ENCODE data around the gene RAPGEF2. TPM values are rescaled to one million over a fixed set of nuclear protein-coding genes. Genes with fewer than 3 reads are reported as not detected.

The RAPGEF2 gene
- total and polyA plus RNA-seq, 2 experiments from 2014 or later, result 10.2 to 63.1 TPM

DNA sequence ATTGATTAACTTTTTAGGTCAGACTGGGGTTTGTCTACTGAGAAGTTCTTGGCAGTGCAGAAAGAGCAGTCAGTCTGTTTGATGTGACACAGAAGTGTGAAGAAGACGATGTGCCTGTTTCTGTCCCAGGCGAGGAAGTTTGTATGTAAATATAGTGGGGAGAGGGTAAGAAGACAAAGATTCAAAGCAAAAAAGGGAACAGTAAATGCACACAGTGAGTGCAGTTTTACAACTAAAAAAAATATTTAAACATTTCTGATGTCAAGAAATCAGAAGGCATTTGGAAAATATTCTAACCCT is 264.9 kb downstream of the RAPGEF2 start (continued):
- TF ChIP-seq ZNF114 (CRISPR knock-in tag; IDR thresholded peaks at IDR 0.05) (no peak), EZH2 (IDR thresholded peaks at IDR 0.05; ENCODE audit: low read depth, unreplicated experiment) (no peak), EZH2phosphoT487 (IDR thresholded peaks at IDR 0.05; ENCODE audit: unreplicated experiment) (no peak), POLR2AphosphoS5 (IDR thresholded peaks at IDR 0.05; ENCODE audit: low read depth) (no peak), JUNB (IDR thresholded peaks at IDR 0.05; ENCODE audit: unreplicated experiment) (no peak), ZNF331 (CRISPR knock-in tag; IDR thresholded peaks at IDR 0.05; ENCODE audit: low read depth) (no peak)
- TF ChIP-seq, protein P1, sequence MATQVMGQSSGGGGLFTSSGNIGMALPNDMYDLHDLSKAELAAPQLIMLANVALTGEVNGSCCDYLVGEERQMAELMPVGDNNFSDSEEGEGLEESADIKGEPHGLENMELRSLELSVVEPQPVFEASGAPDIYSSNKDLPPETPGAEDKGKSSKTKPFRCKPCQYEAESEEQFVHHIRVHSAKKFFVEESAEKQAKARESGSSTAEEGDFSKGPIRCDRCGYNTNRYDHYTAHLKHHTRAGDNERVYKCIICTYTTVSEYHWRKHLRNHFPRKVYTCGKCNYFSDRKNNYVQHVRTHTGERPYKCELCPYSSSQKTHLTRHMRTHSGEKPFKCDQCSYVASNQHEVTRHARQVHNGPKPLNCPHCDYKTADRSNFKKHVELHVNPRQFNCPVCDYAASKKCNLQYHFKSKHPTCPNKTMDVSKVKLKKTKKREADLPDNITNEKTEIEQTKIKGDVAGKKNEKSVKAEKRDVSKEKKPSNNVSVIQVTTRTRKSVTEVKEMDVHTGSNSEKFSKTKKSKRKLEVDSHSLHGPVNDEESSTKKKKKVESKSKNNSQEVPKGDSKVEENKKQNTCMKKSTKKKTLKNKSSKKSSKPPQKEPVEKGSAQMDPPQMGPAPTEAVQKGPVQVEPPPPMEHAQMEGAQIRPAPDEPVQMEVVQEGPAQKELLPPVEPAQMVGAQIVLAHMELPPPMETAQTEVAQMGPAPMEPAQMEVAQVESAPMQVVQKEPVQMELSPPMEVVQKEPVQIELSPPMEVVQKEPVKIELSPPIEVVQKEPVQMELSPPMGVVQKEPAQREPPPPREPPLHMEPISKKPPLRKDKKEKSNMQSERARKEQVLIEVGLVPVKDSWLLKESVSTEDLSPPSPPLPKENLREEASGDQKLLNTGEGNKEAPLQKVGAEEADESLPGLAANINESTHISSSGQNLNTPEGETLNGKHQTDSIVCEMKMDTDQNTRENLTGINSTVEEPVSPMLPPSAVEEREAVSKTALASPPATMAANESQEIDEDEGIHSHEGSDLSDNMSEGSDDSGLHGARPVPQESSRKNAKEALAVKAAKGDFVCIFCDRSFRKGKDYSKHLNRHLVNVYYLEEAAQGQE (IDR thresholded peaks at IDR 0.05; ENCODE audit: unreplicated experiment), result no peak
- TF ChIP-seq, protein P2, sequence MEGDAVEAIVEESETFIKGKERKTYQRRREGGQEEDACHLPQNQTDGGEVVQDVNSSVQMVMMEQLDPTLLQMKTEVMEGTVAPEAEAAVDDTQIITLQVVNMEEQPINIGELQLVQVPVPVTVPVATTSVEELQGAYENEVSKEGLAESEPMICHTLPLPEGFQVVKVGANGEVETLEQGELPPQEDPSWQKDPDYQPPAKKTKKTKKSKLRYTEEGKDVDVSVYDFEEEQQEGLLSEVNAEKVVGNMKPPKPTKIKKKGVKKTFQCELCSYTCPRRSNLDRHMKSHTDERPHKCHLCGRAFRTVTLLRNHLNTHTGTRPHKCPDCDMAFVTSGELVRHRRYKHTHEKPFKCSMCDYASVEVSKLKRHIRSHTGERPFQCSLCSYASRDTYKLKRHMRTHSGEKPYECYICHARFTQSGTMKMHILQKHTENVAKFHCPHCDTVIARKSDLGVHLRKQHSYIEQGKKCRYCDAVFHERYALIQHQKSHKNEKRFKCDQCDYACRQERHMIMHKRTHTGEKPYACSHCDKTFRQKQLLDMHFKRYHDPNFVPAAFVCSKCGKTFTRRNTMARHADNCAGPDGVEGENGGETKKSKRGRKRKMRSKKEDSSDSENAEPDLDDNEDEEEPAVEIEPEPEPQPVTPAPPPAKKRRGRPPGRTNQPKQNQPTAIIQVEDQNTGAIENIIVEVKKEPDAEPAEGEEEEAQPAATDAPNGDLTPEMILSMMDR (conservative IDR thresholded peaks at IDR 0.05; ENCODE audit: low read depth in 2 of 2), result no peak

DNA sequence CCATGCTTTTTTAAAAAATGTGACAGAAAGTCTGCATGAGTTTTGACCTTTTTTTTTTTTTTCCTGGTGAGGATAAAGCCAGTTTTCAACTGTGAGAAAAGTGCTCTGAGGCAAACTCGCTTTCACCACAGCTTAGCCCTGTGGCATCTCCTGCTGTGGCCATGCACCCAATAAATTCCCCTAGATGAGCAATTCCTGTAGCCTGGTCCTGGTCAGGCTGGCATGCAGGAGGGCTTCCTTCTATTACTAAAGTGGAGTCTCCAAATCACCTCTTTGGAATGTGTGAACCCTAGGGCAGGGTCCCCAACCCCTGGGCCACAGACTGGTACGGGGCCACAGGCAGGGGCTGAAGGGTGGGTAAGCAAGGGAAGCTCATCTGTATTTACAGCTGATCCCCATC is 265.4 kb downstream of the RAPGEF2 start:
- Mint-ChIP-seq H3K36me3 (ENCODE audit: low read depth) (peaks cover 6% of the 10 kb centered on the region; the same call in 2 of the 3 replicates), H3K27ac (no peak overlapping the region), H3K9me3 (peaks cover 19% of the 10 kb centered on the region), H3K27me3 (ENCODE audit: insufficient read depth, low read depth, poor library complexity) (peaks cover 4% of the 10 kb centered on the region), H3K4me1 (no peaks in the 10 kb centered on the region), H3K4me3 (no peak overlapping the region)
- Histone ChIP-seq H3K4me1 (ENCODE audit: insufficient read depth) (no peaks in the 10 kb centered on the region), H3F3A (replicated peaks; ENCODE audit: low read depth) (no peaks in the 10 kb centered on the region), H3K36me3 (ENCODE audit: insufficient read depth) (no peaks in the 10 kb centered on the region), H2AFZ (no peak overlapping the region), H3K9me2 (ENCODE audit: insufficient read depth) (no peaks in the 10 kb centered on the region), H3K27ac (ENCODE audit: low read depth) (no peak overlapping the region), H3K79me2 (replicated peaks; ENCODE audit: insufficient read depth) (no peaks in the 10 kb centered on the region), H3K27me3 (ENCODE audit: insufficient read depth) (no peaks in the 10 kb centered on the region), H4K20me1 (replicated peaks; ENCODE audit: insufficient read depth) (no peaks in the 10 kb centered on the region), H3K4me2 (no peak overlapping the region), H3K4me3 (no peak overlapping the region)
- no peak for DNase-seq (ENCODE audit: low spot score)
- ATAC-seq, result no peak
- TF ChIP-seq, protein P1 (IDR thresholded peaks at IDR 0.05; ENCODE audit: unreplicated experiment), result no peak
- TF ChIP-seq EZH2 (IDR thresholded peaks at IDR 0.05; ENCODE audit: low read depth, unreplicated experiment) (no peak), STAT1 (IDR thresholded peaks at IDR 0.05; ENCODE audit: unreplicated experiment) (no peak), JUNB (IDR thresholded peaks at IDR 0.05; ENCODE audit: unreplicated experiment) (no peak), EZH2phosphoT487 (IDR thresholded peaks at IDR 0.05; ENCODE audit: unreplicated experiment) (no peak), POLR2AphosphoS5 (IDR thresholded peaks at IDR 0.05; ENCODE audit: low read depth) (no peak)
- TF ChIP-seq, protein P2 (conservative IDR thresholded peaks at IDR 0.05; ENCODE audit: low read depth in 2 of 2), result no peak
